ENCODE results near the gene LRRC4B.

GRCh38 chr19:50563597-50563996 lies 4.6 kb downstream of the LRRC4B start:
- TF ChIP-seq, protein P1, sequence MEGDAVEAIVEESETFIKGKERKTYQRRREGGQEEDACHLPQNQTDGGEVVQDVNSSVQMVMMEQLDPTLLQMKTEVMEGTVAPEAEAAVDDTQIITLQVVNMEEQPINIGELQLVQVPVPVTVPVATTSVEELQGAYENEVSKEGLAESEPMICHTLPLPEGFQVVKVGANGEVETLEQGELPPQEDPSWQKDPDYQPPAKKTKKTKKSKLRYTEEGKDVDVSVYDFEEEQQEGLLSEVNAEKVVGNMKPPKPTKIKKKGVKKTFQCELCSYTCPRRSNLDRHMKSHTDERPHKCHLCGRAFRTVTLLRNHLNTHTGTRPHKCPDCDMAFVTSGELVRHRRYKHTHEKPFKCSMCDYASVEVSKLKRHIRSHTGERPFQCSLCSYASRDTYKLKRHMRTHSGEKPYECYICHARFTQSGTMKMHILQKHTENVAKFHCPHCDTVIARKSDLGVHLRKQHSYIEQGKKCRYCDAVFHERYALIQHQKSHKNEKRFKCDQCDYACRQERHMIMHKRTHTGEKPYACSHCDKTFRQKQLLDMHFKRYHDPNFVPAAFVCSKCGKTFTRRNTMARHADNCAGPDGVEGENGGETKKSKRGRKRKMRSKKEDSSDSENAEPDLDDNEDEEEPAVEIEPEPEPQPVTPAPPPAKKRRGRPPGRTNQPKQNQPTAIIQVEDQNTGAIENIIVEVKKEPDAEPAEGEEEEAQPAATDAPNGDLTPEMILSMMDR (IDR thresholded peaks at IDR 0.05): no peak
- no peak for TF ChIP-seq POLR2AphosphoS5 (IDR thresholded peaks at IDR 0.05)

All from upper lobe of left lung (tissue), 4 donors.